Measurements from ENCODE around the gene ECPAS.

ECPAS gene

DNA sequence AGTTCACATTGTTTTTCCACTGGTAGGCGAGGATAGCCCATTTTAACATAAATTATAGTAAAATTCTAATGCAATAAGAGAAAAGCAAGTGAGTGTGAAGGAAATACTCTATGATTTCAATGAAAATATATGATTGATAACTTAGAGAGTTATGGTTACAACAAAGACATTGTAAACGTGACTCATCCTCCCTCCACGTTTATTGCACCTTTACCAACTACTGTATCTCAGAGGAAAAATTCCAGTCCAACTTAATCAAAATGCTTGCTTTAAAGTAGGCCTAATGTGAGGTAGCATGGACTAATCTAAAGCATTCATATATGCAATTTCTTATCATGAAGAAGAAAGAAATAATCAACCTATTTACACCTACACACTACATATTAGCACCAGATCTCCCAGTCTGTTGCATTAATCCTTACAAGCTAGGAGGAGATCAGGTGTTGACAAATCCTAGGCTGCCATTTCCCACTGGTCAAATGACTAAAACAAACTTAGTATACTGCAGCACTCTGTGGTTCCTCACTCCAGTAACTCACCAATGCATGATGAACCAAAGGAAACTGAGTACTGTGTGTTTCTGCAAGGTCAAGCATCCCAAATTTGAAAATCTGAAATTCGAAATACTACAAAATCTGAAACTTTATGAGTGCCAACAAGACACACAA lies 41.7 kb downstream of the ECPAS start:
- DNase-seq (ENCODE audit: low spot score): no peak
- TF ChIP-seq, protein P1, sequence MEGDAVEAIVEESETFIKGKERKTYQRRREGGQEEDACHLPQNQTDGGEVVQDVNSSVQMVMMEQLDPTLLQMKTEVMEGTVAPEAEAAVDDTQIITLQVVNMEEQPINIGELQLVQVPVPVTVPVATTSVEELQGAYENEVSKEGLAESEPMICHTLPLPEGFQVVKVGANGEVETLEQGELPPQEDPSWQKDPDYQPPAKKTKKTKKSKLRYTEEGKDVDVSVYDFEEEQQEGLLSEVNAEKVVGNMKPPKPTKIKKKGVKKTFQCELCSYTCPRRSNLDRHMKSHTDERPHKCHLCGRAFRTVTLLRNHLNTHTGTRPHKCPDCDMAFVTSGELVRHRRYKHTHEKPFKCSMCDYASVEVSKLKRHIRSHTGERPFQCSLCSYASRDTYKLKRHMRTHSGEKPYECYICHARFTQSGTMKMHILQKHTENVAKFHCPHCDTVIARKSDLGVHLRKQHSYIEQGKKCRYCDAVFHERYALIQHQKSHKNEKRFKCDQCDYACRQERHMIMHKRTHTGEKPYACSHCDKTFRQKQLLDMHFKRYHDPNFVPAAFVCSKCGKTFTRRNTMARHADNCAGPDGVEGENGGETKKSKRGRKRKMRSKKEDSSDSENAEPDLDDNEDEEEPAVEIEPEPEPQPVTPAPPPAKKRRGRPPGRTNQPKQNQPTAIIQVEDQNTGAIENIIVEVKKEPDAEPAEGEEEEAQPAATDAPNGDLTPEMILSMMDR (IDR thresholded peaks at IDR 0.05; ENCODE audit: borderline replicate concordance, control extremely low read depth, extremely low read depth, insufficient read depth, missing control alignments): no peak
- in situ Hi-C loops (cut with MboI; ENCODE audit: low sequenced_read_pairs, unreplicated experiment): no loop called here

DNA sequence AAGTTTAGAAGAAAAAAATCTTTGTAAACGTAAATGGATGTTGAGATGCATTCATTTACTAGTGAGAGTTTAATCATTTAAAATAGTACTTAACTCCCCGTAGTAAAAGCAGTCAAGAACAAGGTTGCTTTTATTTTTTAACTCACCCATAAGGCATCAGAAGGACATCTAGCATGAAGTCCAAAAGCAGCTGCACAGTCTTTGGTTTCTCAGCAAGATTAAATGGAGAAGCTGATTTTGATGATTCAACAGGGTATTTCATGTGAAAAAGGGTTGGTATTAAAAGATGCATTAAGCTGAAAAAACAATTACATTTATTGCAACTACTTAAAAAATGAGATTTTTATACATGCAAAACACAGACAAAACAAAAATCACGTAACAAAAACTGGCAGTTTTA lies 44.0 kb downstream of the ECPAS start:
- TF ChIP-seq, protein P1 (IDR thresholded peaks at IDR 0.05; ENCODE audit: borderline replicate concordance, control extremely low read depth, extremely low read depth, insufficient read depth, missing control alignments): no peak
- DNase-seq (ENCODE audit: low spot score): no peak
- in situ Hi-C loops (cut with MboI; ENCODE audit: low sequenced_read_pairs, unreplicated experiment): no loop called here

GRCh38 chr9:111438541-111439235 lies 45.5 kb downstream of the ECPAS start:
- DNase-seq (ENCODE audit: low spot score): no peak
- TF ChIP-seq, protein P1 (IDR thresholded peaks at IDR 0.05; ENCODE audit: borderline replicate concordance, control extremely low read depth, extremely low read depth, insufficient read depth, missing control alignments): no peak
- in situ Hi-C loops (cut with MboI; ENCODE audit: low sequenced_read_pairs, unreplicated experiment): no loop called here

GRCh38 chr9:111436571-111436970 lies 47.6 kb downstream of the ECPAS start:
- TF ChIP-seq, protein P1 (IDR thresholded peaks at IDR 0.05; ENCODE audit: borderline replicate concordance, control extremely low read depth, extremely low read depth, insufficient read depth, missing control alignments): no peak
- in situ Hi-C loops (cut with MboI; ENCODE audit: low sequenced_read_pairs, unreplicated experiment): no loop called here
- DNase-seq (ENCODE audit: low spot score): no peak

- TF ChIP-seq, protein P1 (IDR thresholded peaks at IDR 0.05; ENCODE audit: borderline replicate concordance, control extremely low read depth, extremely low read depth, insufficient read depth, missing control alignments): no peak
- in situ Hi-C loops (cut with MboI; ENCODE audit: low sequenced_read_pairs, unreplicated experiment): no loop called here
- DNase-seq (ENCODE audit: low spot score): no peak
Observed at GRCh38 chr9:111433082-111433481, 51.1 kb downstream of the ECPAS start.

DNA sequence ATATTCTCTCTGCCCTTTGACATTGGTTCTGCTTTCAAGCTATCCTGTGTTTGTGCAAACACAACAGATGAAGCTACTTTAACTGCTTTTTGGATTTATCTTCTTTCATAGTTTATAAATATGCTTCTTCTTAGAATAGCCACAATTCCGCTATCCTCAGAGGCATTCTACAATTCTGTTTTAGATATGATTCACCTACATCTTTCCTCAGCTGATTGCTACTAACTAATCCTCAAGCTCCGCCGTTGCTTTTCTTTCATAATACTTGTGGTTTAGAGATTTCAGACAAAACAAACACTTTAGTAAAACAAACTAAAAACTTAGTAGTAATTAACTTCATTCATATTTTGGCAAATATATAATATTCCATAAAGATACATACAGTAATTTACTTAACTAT lies 52.5 kb downstream of the ECPAS start:
- DNase-seq (ENCODE audit: low spot score): no peak
- in situ Hi-C loops (cut with MboI; ENCODE audit: low sequenced_read_pairs, unreplicated experiment): no loop called here
- TF ChIP-seq, protein P1 (IDR thresholded peaks at IDR 0.05; ENCODE audit: borderline replicate concordance, control extremely low read depth, extremely low read depth, insufficient read depth, missing control alignments): no peak
